HepG2 (cell line): ENCODE measurements around the gene C2orf15. TPM values are rescaled to one million over a fixed set of nuclear protein-coding genes. Genes with fewer than 3 reads are reported as not detected.

Experiments used
- EP300 ChIP-seq, 3 experiments: sonication (generic) in 1 of 3; formaldehyde crosslinking in 1 of 3; IDR thresholded peaks; 2 replicates each; pipeline versions ENCODE4 v1.5.1 to v1.6.1; 2011 to 2020; ENCODE audit warnings: low read depth in 2 of 3, low read length in 2 of 3, borderline replicate concordance in 1 of 3, improper control_type of control experiment in 1 of 3, mild to moderate bottlenecking in 1 of 3, missing genetic modification reagents in 1 of 3, moderate library complexity in 1 of 3
- GZF1 ChIP-seq: sonication (generic); formaldehyde crosslinking; IDR thresholded peaks from 2 replicates; pipeline ENCODE4 v1.5.1; 2020; ENCODE audit warnings: mild to moderate bottlenecking, missing genetic modification reagents
- HCFC1 ChIP-seq: fragments of 150-350 bp; IDR thresholded peaks from 2 replicates; pipeline ENCODE4 v1.6.1; 2014; ENCODE audit warnings: low read depth, low read length
- HMG20B ChIP-seq: conservative IDR thresholded peaks from 2 replicates; pipeline ENCODE4 v1.6.1; 2016; ENCODE audit warnings: missing genetic modification reagents, missing compliant biosample characterization
- HNRNPK ChIP-seq: fragments of 200-400 bp; formaldehyde crosslinking; IDR thresholded peaks from 2 replicates; pipeline ENCODE4 v1.6.1; 2018; ENCODE audit warnings: low read length, low read depth, moderate library complexity, mild to moderate bottlenecking; ENCODE audit not compliant: poor library complexity, severe bottlenecking
- HNRNPL ChIP-seq: fragments of 200-400 bp; formaldehyde crosslinking; IDR thresholded peaks from 2 replicates; pipeline ENCODE4 v1.6.1; 2017; ENCODE audit warnings: mild to moderate bottlenecking, low read depth, low read length
- HOXA9 ChIP-seq: sonication (generic); formaldehyde crosslinking; IDR thresholded peaks from 2 replicates; pipeline ENCODE4 v1.8.1; 2022; ENCODE audit warnings: missing genetic modification reagents, mild to moderate bottlenecking, moderate library complexity, borderline replicate concordance
- ISX ChIP-seq: sonication (generic); formaldehyde crosslinking; conservative IDR thresholded peaks from 2 replicates; pipeline ENCODE4 v1.5.0; 2020; ENCODE audit warnings: missing genetic modification reagents
- JUND ChIP-seq: sonication (generic); formaldehyde crosslinking; IDR thresholded peaks from 2 replicates; pipeline ENCODE4 v1.8.0; 2022; ENCODE audit warnings: mild to moderate bottlenecking, missing genetic modification reagents
- MBD4 ChIP-seq: IDR thresholded peaks from 2 replicates; pipeline ENCODE4 v1.6.1; 2012; ENCODE audit warnings: low read length, inconsistent platforms, borderline replicate concordance
- NRL ChIP-seq: sonication (generic); formaldehyde crosslinking; IDR thresholded peaks from 2 replicates; pipeline ENCODE4 v1.5.0; 2020; ENCODE audit warnings: missing genetic modification reagents, mild to moderate bottlenecking, moderate library complexity, borderline replicate concordance
- PAX8 ChIP-seq: sonication (generic); formaldehyde crosslinking; IDR thresholded peaks from 2 replicates; pipeline ENCODE4 v1.8.0; 2022; ENCODE audit warnings: mild to moderate bottlenecking, missing genetic modification reagents, borderline replicate concordance
- PHB2 ChIP-seq: fragments of 450-650 bp; IDR thresholded peaks from 2 replicates; pipeline ENCODE4 v1.6.1; 2018; ENCODE audit not compliant: partially characterized antibody
- POGZ ChIP-seq: sonication (generic); formaldehyde crosslinking; IDR thresholded peaks from 2 replicates; pipeline ENCODE4 v1.4.0; 2020; ENCODE audit warnings: mild to moderate bottlenecking, missing genetic modification reagents
- RFXAP ChIP-seq: sonication (generic); formaldehyde crosslinking; IDR thresholded peaks from 2 replicates; pipeline ENCODE4 v1.4.0; 2020; ENCODE audit warnings: missing genetic modification reagents, borderline replicate concordance
- TCF7L2 ChIP-seq: IDR thresholded peaks from 2 replicates; pipeline ENCODE4 v1.6.1; 2011; ENCODE audit warnings: mild to moderate bottlenecking, low read depth, low read length, moderate library complexity
- ZNF24 ChIP-seq: fragments of 450-650 bp; IDR thresholded peaks from 2 replicates; pipeline ENCODE4 v1.6.1; 2017; ENCODE audit warnings: antibody characterized with exemption, mild to moderate bottlenecking
- ZNF543 ChIP-seq: sonication (generic); formaldehyde crosslinking; IDR thresholded peaks from 2 replicates; pipeline ENCODE4 v1.4.0; 2020; ENCODE audit warnings: mild to moderate bottlenecking, missing genetic modification reagents
- ZNF549 ChIP-seq: sonication (generic); formaldehyde crosslinking; IDR thresholded peaks from 2 replicates; pipeline ENCODE4 v1.5.0; 2020; ENCODE audit warnings: missing genetic modification reagents
- ZSCAN29 ChIP-seq: sonication (generic); formaldehyde crosslinking; conservative IDR thresholded peaks from 2 replicates; pipeline ENCODE4 v1.4.0; 2020; ENCODE audit warnings: mild to moderate bottlenecking, missing genetic modification reagents
- ZSCAN30 ChIP-seq: sonication (generic); formaldehyde crosslinking; IDR thresholded peaks from 2 replicates; pipeline ENCODE4 v1.5.0; 2020; ENCODE audit warnings: mild to moderate bottlenecking, missing genetic modification reagents
- polyA plus RNA-seq, 8 experiments: library from polyadenylated mRNA; depleted of rRNA in 3 of 8; stranded (reverse) in 7 of 8; unstranded in 1 of 8; fragments of >200 nt; fragmentation: Illumina TruSeq in 4 of 8; extraction: Trizol in 4 of 8; gene quantifications; 2 replicates each; pipeline versions ENCODE4 v1.2.1 to v1.2.3, GENCODE V29; 2011 to 2016; ENCODE audit warnings: low read depth in 4 of 8, missing spikeins in 1 of 8, mixed read lengths in 1 of 8; ENCODE audit not compliant: insufficient read depth in 1 of 8
- total RNA-seq, 5 experiments: library from RNA; depleted of rRNA; stranded (reverse); fragments of >200 nt; fragmentation: Illumina TruSeq; extraction: Trizol; gene quantifications; 2 replicates each; pipeline ENCODE4 v1.2.3, GENCODE V29; 2016; ENCODE audit warnings: low read depth in 1 of 5
- TF ChIP-seq, protein P1 (sequence below): fragments of 450-650 bp; IDR thresholded peaks from 2 replicates; pipeline ENCODE4 v1.6.1; 2016
- TF ChIP-seq, protein P2 (sequence below): sonication (generic); IDR thresholded peaks from 2 replicates; pipeline ENCODE4 v1.6.1; 2016; ENCODE audit warnings: low read depth, borderline replicate concordance
- TF ChIP-seq, protein P3 (sequence below): sonication (generic); formaldehyde crosslinking; IDR thresholded peaks from 2 replicates; pipeline ENCODE4 v1.4.0; 2020; ENCODE audit warnings: missing genetic modification reagents
- TF ChIP-seq, protein P4 (sequence below): sonication (generic); formaldehyde crosslinking; IDR thresholded peaks from 2 replicates; pipeline ENCODE4 v1.9.0; 2021; ENCODE audit warnings: missing genetic modification reagents, mild to moderate bottlenecking, borderline replicate concordance

Gene C2orf15
- total and polyA plus RNA-seq, 2 of the 13 experiments (the other 11 are each of a cell fraction or from before 2014, with no cell fraction given), result 5.5 to 8.3 TPM

DNA sequence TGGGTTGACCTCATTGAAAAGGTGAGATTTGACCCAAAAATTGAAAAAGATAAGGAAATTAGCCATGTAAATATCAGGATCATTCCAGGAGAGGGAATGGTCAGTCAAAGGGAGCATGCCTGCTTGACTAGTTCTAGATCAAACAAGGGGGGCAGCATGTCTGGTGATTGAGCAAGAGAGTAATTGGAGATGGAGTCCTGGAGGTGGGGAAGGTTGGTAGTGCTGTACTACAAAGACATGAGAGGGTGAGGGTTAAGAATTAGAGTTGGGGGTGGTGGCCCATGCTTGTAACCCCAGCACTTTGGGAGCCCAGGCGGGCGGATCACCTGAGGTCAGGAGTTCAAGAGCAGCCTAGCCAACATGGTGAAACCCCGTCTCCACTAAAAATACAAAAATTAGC is 41.5 kb downstream of the C2orf15 start (continued):
- TF ChIP-seq, protein P1, sequence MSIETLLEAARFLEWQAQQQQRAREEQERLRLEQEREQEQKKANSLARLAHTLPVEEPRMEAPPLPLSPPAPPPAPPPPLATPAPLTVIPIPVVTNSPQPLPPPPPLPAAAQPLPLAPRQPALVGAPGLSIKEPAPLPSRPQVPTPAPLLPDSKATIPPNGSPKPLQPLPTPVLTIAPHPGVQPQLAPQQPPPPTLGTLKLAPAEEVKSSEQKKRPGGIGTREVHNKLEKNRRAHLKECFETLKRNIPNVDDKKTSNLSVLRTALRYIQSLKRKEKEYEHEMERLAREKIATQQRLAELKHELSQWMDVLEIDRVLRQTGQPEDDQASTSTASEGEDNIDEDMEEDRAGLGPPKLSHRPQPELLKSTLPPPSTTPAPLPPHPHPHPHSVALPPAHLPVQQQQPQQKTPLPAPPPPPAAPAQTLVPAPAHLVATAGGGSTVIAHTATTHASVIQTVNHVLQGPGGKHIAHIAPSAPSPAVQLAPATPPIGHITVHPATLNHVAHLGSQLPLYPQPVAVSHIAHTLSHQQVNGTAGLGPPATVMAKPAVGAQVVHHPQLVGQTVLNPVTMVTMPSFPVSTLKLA, result no peak
- TF ChIP-seq JUND, result no peak
- no peak for TF ChIP-seq HOXA9 (CRISPR knock-in tag)
- no peak for TF ChIP-seq RFXAP (CRISPR knock-in tag)
- TF ChIP-seq MBD4, result no peak
- no peak for TF ChIP-seq ZSCAN30
- TF ChIP-seq GZF1 (CRISPR knock-in tag), result no peak
- TF ChIP-seq ZNF549, result no peak
- TF ChIP-seq ZNF24, result no peak
- no peak for TF ChIP-seq ZSCAN29 (CRISPR knock-in tag)
- no peak for TF ChIP-seq HMG20B
- TF ChIP-seq, protein P2, sequence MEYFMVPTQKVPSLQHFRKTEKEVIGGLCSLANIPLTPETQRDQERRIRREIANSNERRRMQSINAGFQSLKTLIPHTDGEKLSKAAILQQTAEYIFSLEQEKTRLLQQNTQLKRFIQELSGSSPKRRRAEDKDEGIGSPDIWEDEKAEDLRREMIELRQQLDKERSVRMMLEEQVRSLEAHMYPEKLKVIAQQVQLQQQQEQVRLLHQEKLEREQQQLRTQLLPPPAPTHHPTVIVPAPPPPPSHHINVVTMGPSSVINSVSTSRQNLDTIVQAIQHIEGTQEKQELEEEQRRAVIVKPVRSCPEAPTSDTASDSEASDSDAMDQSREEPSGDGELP, result no peak
- no peak for TF ChIP-seq POGZ (CRISPR knock-in tag)
- TF ChIP-seq EP300 (IDR thresholded peaks at IDR 0.05; ENCODE audit: low read depth in 2 of 2, low read length in 2 of 2), result peak in 1 of 2 experiments; percentile 60; a peak in 1 of 4 replicates
- TF ChIP-seq EP300 (CRISPR knock-in tag; IDR thresholded peaks at IDR 0.05; ENCODE audit: borderline replicate concordance), result no peak
- TF ChIP-seq, protein P3, sequence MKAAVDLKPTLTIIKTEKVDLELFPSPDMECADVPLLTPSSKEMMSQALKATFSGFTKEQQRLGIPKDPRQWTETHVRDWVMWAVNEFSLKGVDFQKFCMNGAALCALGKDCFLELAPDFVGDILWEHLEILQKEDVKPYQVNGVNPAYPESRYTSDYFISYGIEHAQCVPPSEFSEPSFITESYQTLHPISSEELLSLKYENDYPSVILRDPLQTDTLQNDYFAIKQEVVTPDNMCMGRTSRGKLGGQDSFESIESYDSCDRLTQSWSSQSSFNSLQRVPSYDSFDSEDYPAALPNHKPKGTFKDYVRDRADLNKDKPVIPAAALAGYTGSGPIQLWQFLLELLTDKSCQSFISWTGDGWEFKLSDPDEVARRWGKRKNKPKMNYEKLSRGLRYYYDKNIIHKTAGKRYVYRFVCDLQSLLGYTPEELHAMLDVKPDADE, result no peak
- no peak for TF ChIP-seq TCF7L2
- TF ChIP-seq, protein P4, sequence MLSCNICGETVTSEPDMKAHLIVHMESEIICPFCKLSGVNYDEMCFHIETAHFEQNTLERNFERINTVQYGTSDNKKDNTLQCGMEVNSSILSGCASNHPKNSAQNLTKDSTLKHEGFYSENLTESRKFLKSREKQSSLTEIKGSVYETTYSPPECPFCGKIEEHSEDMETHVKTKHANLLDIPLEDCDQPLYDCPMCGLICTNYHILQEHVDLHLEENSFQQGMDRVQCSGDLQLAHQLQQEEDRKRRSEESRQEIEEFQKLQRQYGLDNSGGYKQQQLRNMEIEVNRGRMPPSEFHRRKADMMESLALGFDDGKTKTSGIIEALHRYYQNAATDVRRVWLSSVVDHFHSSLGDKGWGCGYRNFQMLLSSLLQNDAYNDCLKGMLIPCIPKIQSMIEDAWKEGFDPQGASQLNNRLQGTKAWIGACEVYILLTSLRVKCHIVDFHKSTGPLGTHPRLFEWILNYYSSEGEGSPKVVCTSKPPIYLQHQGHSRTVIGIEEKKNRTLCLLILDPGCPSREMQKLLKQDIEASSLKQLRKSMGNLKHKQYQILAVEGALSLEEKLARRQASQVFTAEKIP (CRISPR knock-in tag), result no peak
- TF ChIP-seq PAX8, result no peak
- TF ChIP-seq ISX, result no peak
- TF ChIP-seq ZNF543 (CRISPR knock-in tag), result no peak
- TF ChIP-seq HCFC1, result no peak
- TF ChIP-seq NRL (CRISPR knock-in tag), result no peak
- TF ChIP-seq PHB2, result no peak
- TF ChIP-seq HNRNPK, result no peak
- no peak for TF ChIP-seq HNRNPL
